Spleen (tissue), 7 donors: Measurements from ENCODE around the gene TRMT61B.

Experiments
- POLR2A ChIP-seq, 3 donors: fragments of 450-650 bp; IDR thresholded peaks; one replicate each; pipeline ENCODE4 v1.5.1; 2017; ENCODE audit warnings: antibody characterized with exemption in 3 of 3, mild to moderate bottlenecking in 1 of 3
- POLR2AphosphoS5 ChIP-seq, 3 donors: sonication (generic); formaldehyde crosslinking; IDR thresholded peaks; one replicate each; pipeline ENCODE4 v1.5.1; 2017; ENCODE audit warnings: antibody characterized with exemption in 3 of 3
- TF ChIP-seq, protein P1 (sequence below), 11 experiments: fragments of 200-600 bp in 7 of 11; fragments of 450-650 bp in 4 of 11; sonication (generic) in 4 of 11; IDR thresholded peaks in 8 of 11; conservative IDR thresholded peaks in 3 of 11; 1 replicate in 7 of 11; 2 replicates in 4 of 11; pipeline versions ENCODE4 v1.4.0 to v1.8.0; 2016 to 2021; ENCODE audit warnings: antibody characterized with exemption in 11 of 11, inconsistent platforms in 4 of 11, mild to moderate bottlenecking in 1 of 11
- donor health status: DM: no; HTN: no; CAD: no; lungs with moderate emphysema.
- donor health status: DM: no; HTN: no; CAD: no.
- donor health status: DM: no; HTN: no; CAD: no.

DNA sequence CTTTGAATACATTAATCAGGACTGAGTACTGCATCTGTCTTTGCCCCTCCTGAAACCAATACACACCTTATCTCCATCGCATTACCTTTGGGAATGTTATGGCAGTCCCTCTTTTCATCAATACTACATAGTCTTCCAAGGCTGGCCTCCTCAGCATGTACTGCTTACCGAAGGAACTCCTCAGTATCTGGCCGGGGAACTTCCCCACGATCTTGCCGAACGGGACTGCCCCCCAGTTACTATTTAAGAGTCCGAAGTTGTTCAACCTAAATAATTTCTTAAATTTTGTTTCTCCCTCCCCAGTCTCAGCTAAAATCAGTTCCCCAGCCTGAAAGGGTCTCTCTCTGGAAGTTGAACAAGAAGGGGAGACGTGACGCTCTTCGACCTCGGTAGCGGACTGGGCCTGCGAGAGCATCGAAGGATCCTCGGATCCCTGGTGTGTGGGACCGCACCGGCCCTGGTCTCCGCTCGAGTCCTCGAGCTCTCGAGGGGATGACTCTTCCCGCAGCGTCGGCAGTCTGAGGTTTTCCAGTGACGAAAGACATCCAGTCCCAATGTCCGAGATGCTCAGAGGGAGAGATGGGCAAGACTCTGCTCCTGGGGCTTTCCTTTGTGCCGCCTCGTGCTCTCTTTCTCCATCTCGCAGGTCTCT lies 489 bp downstream of the TRMT61B start:
- no peak for TF ChIP-seq POLR2AphosphoS5 (IDR thresholded peaks at IDR 0.05)
- TF ChIP-seq POLR2A (IDR thresholded peaks at IDR 0.05): no peak
- TF ChIP-seq, protein P1, sequence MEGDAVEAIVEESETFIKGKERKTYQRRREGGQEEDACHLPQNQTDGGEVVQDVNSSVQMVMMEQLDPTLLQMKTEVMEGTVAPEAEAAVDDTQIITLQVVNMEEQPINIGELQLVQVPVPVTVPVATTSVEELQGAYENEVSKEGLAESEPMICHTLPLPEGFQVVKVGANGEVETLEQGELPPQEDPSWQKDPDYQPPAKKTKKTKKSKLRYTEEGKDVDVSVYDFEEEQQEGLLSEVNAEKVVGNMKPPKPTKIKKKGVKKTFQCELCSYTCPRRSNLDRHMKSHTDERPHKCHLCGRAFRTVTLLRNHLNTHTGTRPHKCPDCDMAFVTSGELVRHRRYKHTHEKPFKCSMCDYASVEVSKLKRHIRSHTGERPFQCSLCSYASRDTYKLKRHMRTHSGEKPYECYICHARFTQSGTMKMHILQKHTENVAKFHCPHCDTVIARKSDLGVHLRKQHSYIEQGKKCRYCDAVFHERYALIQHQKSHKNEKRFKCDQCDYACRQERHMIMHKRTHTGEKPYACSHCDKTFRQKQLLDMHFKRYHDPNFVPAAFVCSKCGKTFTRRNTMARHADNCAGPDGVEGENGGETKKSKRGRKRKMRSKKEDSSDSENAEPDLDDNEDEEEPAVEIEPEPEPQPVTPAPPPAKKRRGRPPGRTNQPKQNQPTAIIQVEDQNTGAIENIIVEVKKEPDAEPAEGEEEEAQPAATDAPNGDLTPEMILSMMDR (IDR thresholded peaks at IDR 0.05 in 8 of 11, conservative IDR thresholded peaks at IDR 0.05 in 3 of 11): peak in 1 of 11 experiments; percentile 5
